ENCODE measurements around the gene TM6SF1.
"Not testable (repeated sequence)": the region's sequence is repeated elsewhere in the genome, so short reads cannot be mapped to it uniquely, and the experiment has no call there.

Gene TM6SF1

DNA sequence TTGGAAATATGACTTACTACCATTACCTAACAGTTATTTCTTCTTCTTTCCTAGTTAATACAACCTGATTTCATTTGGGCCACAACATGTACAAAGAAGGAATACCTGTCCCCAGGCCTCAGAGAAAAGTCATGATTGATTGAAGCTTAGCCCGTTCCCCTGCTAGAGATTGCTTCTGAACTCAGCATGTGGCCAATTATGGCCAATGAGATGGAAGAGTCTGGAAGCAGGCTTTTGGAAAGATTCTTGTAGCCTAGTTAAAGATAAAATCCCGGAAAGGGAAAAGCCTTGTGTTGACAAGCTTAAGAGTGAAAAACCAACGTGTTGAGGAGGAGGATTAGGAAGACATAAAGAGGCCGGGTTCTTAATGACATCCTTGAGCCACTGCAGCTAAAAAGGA, 17.0 kb upstream of the TM6SF1 start:
- no peak for DNase-seq

DNA sequence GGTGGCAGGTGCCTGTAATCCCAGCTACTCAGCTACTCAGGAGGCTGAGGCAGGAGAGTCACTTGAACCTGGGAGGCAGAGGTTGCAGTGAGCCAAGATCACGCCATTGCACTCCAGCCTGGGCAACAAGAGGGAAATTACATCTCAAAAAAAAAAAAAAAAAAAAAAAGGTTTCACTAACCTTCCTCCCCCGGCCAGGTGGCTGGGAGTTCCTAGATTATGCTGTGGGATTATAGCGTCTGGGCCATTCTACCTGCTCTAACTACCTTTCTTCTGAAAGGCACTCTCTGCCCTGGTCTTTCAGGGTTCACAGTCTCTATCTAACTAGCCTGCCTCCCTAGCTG, 15.5 kb upstream of the TM6SF1 start:
- not testable (repeated sequence) for DNase-seq

DNA sequence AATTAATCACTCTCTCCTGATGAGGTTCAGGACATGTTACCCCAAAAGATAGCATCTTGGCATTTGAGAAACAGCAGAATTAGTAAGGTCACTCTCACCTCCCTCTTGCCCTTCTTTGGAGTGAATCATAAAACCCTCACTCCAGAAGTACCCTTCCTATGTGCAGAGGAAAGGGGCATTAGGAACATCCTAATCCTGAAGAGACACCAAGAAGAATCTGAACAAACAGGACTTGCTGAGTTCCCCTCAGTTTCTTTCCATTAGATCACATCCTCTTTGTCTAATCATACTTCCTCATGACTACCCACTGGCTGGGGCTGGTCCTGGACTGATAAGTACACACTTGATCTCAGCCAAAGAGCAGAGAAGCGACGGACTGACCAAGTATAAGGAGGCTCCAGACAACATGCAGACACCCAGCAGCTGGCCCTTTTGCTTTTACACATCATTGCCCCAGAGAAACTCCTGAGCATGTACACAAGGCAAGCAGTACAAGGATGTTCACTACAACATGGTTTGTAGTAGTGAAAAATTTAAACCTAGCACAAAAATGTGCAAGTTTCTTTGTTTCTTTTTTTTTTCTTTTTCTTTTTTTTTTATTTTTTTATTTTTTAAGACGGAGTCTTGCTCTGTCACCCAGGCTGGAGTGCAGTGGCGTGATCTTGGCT, 15.0 kb upstream of the TM6SF1 start:
- DNase-seq = no peak

DNA sequence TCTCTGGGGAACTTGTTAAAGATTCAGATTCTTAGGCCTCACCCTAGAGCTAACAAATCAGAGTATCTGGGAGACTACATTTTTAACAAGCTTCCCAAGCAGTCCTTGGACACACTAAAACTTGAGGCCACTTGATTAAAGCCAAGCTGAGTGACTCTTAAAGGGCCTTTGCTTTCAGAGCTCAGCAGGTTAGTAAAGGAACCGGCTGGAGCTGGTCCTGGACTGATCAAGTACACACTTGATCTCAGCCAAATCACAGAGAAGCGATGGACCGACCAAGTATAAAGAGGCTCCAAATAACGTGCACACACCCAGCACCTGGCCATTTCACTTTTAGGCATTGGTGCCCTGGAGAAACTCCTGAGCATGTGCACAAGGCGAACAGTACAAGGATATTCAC, 12.9 kb upstream of the TM6SF1 start:
- no peak for DNase-seq

DNA sequence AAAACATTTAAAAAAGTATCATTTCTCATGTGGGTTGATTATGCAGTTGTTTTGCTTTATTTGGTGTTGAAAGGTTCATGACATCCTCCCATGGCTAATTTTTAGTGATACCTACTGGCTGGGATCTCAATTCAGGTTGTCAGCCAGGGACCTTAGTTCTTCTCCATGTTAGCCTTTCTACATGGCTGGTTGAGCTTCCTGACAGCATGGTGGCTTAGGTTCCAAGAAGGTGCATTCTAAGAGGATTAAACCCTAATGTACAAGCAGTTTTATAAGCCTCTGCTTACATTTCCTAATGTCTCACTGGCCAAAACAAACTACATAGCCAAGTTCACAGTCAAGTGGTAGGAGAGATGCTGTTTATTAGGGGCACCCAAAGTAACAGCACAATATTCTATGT, 9.4 kb upstream of the TM6SF1 start:
- DNase-seq = no peak

DNA sequence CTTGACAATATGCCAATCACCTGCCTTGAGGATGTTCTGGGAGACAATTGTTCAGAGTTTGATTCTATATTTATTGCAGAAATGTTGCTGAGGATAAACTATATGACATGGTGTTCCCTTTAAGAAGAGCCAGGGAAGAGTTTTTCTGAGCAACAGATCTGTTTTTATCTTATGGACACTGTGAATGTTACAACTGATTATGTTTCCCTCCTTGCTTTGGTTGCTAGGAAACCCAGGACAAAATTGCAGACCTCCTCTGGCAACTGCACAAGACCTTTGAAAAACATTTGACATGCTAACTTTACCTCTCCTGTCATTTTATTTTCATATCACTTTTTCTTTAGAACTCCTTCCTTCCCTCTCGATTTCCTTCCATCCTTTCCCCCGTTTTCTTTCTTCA, 8.2 kb upstream of the TM6SF1 start:
- DNase-seq = no peak

DNA sequence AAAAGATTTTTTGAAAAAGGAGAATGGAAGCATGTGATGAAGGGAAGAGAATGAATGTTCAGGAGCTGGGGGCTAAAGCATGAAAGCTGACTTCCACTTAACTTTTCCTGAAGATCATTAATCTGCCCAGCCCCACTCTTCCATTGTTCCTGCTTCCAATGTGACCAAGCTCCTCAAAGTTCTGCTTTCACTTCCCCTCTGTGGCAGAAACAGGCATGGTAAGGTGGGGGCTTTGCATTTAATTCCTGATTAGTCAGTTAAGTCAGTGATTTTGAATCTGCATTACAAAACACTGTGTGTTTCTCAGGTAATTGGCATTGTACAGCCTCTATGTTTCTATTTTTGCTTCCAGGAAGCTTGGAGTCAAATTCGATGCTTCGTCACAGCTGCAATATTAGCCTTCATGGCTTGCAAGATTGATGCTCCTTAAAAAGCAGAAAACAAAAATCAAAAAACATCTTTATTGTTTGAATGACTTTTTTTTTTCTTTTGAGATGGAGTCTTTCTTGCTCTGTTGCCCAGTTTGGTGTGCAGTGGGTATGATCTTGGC, 7.3 kb upstream of the TM6SF1 start:
- DNase-seq = no peak

DNA sequence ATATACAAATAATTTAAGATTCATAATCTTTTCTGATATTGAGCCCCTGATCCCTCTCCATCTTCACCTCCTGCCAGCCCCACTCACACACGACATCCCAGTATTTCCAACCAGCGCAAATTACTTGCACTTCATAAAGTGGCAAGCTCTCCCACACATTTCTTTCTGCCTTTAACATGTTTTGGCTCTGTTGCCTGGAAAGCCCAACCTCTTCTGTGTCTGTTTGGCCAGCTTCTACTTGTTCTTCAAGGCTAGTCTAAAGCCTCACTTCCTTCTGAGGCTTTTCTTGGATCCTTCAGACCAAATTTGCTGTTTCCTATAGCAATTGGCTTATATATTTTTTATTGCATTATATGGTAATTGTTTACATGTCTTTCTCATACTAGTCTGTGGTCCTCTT, 5.1 kb upstream of the TM6SF1 start:
- DNase-seq = no peak

DNA sequence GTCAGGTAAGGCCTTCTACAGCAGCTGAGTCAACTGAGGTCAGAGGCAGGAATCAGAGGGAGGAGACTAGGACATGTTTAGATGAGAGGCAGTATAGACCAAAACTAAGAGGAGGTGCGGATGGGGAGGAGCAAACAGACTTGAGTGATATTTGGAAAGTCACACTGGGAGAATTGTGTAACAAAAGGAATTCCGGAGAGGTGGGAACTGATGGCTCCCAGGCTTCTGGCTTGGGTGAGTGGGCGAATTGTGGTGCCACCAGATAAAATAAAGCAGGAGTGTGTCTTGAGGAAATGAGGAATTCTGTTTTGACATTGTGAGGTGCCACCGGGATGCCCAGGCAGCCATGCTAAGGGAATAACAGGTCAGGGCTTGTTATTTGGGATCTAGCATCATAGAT, 3.3 kb upstream of the TM6SF1 start:
- no peak for DNase-seq

DNA sequence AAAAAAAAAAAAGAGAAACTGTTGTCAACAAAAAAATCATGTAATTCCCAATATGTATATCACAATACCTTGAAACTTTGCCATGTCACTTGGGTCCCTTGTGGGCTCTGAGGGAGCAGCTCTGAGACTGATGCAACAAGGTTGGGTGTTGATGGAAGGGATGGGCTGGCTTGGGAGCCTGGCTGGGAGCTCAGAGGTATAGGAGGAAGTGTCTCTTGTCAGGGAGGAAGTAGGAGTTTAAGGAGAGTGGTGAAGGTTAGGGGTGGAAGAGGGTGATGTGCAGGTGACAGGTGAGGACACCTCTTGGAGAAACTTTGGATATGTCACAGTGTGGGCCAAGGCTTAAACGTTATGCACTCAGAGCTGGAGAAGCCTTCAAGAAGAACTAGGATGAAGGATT, 2.0 kb upstream of the TM6SF1 start:
- DNase-seq = no peak

DNA sequence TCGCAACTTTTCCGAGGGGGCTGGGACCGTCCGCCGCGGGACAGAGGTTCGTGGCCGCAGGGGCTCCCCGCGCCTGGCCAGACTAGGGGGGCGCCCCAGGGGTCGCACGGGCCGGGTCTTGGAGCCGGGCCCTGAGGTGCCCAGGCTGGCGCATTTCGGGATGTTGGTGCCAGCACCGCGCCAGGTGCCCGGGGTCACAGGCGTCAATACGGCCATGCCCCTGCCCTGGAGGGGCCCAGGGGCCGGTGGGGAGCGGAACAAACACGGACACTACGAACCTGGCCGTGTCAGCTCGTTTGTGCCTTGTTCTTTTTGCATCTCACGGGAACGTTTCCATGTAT, 366 bp downstream of the TM6SF1 start:
- no peak for DNase-seq

DNA sequence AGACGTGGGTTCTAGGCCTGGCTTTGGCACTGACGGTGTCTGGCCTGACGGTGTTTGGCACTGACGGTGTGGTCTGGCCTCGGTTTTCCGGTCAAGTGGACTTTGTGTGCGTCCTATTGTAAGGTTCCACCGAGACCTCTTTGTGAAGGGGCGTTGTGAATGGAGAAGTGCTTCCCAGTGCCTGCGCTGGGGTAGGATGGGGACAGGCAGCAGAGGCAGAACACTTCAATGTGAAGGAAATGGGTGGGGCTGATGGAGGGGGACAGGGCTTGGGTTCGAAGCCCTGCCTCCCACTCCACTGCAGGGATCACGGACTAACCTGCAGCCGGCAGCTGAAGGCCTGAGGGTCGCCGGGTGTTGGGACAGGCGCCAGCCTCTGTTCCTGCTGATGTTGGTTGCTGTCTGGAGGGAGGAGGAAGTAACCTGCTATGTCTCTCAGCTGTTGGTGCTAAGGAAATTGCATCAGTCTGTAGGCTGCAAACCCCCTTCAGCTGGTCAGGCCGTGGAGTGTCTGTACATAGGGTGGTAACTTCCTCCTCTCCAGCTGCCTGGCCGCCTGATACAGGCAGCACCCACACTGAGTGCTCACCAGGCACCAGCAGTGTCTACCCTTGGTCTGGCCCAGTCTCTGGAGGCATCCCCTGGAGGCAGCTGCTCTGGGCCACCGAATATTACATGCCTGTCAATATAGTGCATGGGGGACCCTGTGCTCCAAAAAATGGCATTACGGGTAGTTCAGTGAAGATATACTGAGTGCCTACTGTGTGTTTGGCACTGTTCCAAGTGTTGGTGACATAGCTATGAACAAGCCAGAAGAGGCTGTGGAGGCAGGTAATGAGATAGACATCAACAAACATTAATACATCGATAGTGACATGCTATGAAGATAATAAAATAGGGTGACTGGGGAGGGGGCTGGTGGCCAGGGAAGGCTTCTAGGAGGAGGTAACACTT, 1.1 kb downstream of the TM6SF1 start:
- DNase-seq = no peak

DNA sequence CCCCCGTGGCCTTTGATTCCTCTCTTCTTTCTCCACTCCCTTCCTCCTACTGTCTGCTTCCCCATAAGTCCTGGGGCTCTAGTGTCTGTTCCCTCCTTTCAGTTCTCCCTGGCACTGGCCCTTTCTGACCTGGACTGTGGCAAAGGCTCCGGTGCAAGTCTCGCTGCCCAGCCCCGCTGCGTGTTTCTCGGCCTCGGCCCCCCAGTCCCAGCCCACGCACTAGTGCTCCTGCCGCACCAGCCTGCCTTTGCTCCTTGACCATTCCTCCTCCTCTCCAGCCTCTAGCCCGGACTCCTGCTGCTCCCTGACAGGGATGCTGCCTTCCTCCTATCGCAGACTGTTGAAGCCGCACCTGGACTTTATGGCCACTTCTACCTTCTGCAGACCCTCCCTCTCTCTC, 2.1 kb downstream of the TM6SF1 start:
- no peak for DNase-seq

DNA sequence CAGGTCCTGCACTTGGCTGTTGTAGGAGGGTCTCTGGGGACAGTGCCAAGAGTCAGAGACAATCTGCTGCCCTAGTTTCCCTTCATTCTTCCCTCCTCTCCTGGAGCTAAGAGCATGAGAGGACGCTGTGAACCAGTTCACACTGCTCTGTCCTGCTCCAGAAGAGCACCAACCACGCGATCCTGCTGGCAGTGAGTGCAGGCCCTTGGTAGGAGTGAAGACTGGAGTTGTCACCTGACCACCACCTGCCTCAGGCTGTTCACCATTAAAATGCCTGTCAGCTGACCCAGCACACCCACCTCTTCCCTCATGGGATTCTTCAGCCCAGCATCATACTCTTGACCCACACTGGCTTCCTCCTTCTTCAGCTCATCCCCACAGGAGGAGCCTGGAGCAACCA, 2.9 kb downstream of the TM6SF1 start:
- no peak for DNase-seq

DNA sequence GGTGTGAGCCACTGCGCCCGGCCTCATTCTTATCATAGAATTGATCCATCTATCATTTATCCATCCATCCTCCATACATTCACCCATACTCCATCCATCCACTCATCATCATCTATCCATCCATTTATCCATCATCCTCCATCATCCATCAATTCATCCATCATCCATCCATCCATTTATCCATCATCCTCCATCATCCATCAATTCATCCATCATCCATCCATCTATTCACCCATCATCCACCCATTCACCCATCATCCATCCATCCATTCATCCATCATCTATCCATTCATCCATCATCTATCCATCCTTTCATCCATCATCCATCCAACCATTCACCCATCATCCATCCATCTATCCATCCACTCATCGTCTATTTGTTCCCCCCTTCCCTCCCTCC, 3.7 kb downstream of the TM6SF1 start:
- DNase-seq = no peak

DNA sequence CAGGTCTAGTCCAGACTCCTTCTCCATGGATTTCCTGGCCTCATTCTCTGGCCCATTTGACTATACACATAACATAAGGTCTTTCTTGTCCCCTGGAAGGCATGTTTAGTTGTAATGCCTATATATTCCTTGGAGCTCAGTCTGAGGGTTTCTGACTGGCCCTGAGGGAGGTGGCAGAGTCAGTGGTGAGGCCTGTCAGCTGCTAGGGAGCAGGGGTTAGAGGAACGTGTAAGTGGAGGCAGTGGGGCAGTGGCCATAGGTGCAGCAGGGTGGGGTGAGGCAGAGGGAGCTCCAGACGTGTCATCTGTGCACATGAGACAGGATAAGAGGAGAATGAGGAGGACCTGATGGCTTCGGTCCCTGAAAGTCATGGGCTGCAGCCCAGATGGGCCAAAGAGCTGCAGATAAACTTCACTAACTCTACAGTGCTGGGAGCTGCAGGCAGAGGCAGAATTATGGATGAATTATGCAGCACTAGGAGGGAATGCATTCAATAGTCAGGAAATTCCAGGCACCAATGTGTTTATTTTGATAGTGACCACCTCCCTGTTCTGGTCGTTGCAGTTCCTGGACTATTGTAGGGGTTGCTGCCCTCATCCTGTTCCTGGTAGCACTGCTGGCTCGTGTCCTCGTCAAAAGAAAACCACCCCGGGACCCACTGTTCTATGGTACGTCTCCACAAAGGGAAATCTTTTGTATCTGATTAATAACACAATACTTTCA, 4.9 kb downstream of the TM6SF1 start:
- DNase-seq = no peak

DNA sequence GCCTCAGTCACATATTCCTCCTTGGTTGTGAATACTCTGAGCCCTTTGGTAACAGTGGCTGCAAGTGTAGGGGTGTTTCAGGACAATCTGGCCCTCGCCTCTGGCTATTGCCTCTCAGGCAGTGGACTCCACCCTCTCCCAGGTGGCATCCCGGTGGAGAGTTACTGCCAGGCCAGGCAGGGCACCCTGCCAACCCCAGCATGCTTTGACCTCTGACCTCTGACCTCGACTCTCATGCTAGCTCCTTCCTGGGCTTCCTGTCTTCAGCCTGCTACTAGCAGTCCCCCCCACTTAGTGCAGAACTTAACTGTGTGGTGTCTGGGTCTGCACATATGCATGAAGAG, 5.5 kb downstream of the TM6SF1 start:
- no peak for DNase-seq

DNA sequence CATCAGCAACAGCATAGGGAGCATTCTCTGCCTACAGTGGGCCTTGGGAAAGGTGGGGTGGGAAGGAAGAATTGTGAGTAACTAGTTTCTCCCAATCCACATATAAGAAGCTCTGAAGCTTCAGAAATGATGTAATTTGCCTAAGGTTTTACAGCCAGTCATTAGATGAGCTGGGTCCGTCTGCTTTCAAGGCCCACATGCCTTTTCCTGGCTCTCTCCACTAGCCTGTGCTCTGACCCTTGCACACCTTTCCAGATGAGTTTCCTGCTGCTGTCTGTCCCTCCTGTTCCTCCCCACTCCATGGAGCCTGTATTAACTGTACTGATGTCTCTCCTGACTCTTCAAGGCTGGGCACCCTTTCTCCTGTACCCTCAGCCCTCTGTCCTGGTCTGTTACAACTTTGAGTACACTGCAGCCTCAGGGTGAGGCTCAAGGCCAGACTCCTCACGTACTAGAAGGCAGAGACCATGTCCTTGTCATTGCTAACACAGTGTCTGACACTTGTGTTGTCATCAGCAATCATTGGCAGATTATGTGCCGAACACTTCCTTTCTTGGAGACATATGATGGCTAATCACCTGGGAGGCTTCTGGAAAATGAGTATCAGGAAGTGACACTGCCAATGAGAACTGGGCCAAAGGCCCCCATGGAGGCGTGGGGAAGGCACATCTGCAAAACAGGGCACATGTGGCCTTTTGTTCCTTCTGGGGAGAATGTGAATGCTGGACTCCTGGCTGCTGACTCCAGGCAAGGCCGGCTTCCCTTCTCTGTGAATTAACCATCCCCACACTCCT, 6.6 kb downstream of the TM6SF1 start:
- no peak for DNase-seq

DNA sequence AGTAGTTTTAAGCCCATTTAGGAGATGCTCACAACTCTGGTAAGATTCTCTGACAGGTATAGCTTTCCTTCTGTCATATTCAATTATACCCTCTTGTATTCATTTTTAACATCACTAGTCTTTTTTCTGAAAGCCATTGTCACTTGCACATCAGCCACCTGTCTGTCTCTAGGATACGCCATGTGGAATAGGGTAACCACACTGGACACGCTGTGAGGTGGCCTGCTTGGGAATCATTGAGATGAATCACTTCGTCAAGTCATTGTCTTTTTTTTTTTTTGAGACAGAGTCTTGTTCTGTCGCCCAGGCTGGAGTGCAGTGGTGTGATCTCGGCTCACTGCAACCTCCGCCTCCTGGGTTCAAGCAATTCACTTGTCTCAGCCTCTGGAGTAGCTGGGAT, 7.4 kb downstream of the TM6SF1 start:
- DNase-seq = no peak

DNA sequence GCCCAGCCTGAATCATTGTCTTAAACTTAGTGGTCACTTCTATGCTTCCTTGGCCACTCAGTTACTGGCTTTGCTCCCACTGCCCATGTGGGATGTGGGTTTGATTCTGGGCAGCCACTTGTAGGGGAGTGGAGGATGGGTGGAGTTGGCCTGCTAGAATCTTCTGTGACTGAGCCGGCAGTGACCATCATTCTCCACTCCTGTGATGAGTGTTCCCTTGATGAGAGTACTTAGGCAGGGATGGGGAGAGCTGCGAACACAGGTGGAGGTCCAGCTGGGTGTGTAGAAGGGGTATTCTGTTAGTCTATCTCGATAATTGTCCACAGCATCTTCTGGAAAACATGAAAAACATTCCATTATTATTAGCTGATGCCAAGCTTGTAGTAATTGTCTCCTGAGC, 8.0 kb downstream of the TM6SF1 start:
- no peak for DNase-seq

DNA sequence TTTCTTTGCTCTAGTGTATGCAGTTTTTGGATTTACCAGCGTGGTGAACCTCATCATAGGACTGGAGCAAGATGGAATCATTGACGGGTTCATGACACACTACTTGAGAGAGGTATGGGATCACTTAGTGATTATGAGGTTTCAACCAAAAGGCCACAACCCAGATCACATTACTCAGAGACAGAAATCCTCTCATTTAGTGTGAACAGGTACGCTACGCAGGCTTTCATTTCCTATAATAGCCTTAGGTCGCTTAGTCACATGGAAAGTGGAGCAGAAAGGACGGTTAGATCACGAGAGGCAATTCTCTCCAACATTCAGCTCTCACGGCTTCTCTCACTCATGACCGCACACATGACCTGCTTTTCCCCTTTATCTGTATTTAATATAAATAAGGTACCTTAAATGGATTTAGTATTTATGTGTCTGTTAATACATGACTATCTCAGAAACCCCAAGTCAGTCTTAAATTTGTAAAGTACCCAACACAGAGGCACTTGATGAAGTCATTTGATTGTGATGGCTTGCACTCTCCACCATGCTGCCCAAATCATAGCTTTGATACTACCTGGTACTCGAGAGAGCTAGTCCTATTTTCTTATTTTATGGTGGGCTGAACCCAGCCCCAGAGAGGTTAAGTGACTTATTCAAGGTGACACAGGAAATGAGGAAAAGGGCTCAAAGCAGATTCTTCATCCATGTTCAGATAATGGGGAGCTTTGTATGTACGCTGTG, 8.6 kb downstream of the TM6SF1 start:
- DNase-seq = no peak

DNA sequence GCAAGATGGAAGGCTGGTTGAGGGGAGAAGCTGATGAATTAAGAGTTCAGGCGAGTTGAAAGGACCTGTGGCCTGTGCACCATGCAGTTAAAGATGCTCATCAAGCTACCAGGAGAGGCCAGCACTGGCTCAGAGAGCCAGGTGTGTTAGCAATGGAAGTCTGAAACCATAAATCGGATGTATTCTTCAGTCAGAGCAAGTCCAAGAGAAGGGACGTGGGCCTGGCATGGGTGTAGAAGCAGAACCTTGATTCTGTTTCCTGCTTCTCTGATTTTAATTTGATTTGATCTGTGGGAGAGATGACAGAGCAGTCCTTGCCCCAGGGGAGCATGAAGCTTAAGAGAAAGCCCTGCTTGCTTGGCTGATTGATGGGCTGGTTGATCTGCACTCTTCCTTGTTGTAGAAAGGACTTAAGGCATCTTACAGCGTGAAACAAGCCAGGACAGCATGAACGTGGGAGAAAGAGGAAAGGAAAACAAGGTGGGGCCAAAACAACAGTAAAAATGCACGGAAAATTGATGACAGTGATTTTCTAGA, 10.9 kb downstream of the TM6SF1 start:
- DNase-seq = no peak

Data from effector CD8-positive, alpha-beta T cell (primary cell).